ENCODE results near the gene BBX. TPM values are rescaled to one million over a fixed set of nuclear protein-coding genes. Genes with fewer than 3 reads are reported as not detected.

The BBX gene
- polyA plus RNA-seq, 3 donors: 15.7 to 25.1 (median 16.6) TPM

- no peak overlapping the region for H3K4me3 Mint-ChIP-seq
- Histone ChIP-seq H3K36me3 (replicated peaks in 1 of 2; ENCODE audit: control insufficient read depth in 1 of 2, insufficient read depth in 2 of 2, low read length in 2 of 2) (peaks cover 31 to 73% of the 10 kb centered on the region in 2 donors), H4K20me1 (ENCODE audit: insufficient read depth, low read length) (no peaks in the 10 kb centered on the region), H3K4me1 (ENCODE audit: control insufficient read depth in 1 of 2, insufficient read depth in 2 of 2, low read length in 2 of 2) (no peaks in the 10 kb centered on the region), H2AFZ (ENCODE audit: insufficient read depth, low read depth, low read length, poor library complexity, severe bottlenecking) (no peak overlapping the region), H3K4me2 (replicated peaks; ENCODE audit: extremely low read depth, low read length, poor library complexity, severe bottlenecking) (no peak overlapping the region), H3K9me3 (replicated peaks in 1 of 2; ENCODE audit: control insufficient read depth in 1 of 2, insufficient read depth in 1 of 2, low read length in 2 of 2) (no peaks in the 10 kb centered on the region), H3K4me3 (replicated peaks in 1 of 3; ENCODE audit: low read depth in 2 of 3, low read length in 3 of 3) (no peak overlapping the region), H3K9ac (ENCODE audit: insufficient read depth, low read length, poor library complexity, severe bottlenecking) (no peak overlapping the region), H3K27me3 (ENCODE audit: control insufficient read depth in 2 of 2, insufficient read depth in 2 of 2, low read length in 2 of 2) (no peaks in the 10 kb centered on the region), H3K27ac (ENCODE audit: low read depth in 1 of 2, low read length in 2 of 2) (no peak overlapping the region), H3K79me2 (ENCODE audit: insufficient read depth, low read length) (no peaks in the 10 kb centered on the region)
- H3K27ac Mint-ChIP-seq: no peak overlapping the region
- no peak for DNase-seq
- intact Hi-C loops (cut with micrococcal nuclease): no loop called here
- H3K36me3 Mint-ChIP-seq: peaks cover 56 to 57% of the 10 kb centered on the region in 2 donors
- WGBS (ENCODE audit: insufficient coverage): no CpG with 5 or more reads among the region's 1 CpG
- no peaks in the 10 kb centered on the region for H3K27me3 Mint-ChIP-seq (ENCODE audit: low read depth in 3 of 3)
- H3K9me3 Mint-ChIP-seq: peaks cover 0 to 2% (median 0%) of the 10 kb centered on the region in 7 donors
- H3K4me1 Mint-ChIP-seq: no peaks in the 10 kb centered on the region
- TF ChIP-seq, protein P1, sequence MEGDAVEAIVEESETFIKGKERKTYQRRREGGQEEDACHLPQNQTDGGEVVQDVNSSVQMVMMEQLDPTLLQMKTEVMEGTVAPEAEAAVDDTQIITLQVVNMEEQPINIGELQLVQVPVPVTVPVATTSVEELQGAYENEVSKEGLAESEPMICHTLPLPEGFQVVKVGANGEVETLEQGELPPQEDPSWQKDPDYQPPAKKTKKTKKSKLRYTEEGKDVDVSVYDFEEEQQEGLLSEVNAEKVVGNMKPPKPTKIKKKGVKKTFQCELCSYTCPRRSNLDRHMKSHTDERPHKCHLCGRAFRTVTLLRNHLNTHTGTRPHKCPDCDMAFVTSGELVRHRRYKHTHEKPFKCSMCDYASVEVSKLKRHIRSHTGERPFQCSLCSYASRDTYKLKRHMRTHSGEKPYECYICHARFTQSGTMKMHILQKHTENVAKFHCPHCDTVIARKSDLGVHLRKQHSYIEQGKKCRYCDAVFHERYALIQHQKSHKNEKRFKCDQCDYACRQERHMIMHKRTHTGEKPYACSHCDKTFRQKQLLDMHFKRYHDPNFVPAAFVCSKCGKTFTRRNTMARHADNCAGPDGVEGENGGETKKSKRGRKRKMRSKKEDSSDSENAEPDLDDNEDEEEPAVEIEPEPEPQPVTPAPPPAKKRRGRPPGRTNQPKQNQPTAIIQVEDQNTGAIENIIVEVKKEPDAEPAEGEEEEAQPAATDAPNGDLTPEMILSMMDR (IDR thresholded peaks at IDR 0.05): no peak
Measured at GRCh38 chr3:107781253-107781652, 258.5 kb downstream of the BBX start.

GRCh38 chr3:107782054-107782453, 259.3 kb downstream of the BBX start:
- intact Hi-C loops (cut with micrococcal nuclease): no loop called here
- H3K4me1 Mint-ChIP-seq: no peaks in the 10 kb centered on the region
- no peak overlapping the region for H2AFZ ChIP-seq (ENCODE audit: insufficient read depth, low read depth, low read length, poor library complexity, severe bottlenecking)
- H3K79me2 ChIP-seq (ENCODE audit: insufficient read depth, low read length): no peaks in the 10 kb centered on the region
- H3K27ac ChIP-seq (ENCODE audit: low read depth in 1 of 2, low read length in 2 of 2): no peak overlapping the region
- no peak overlapping the region for H3K4me2 ChIP-seq (replicated peaks; ENCODE audit: extremely low read depth, low read length, poor library complexity, severe bottlenecking)
- TF ChIP-seq, protein P1 (IDR thresholded peaks at IDR 0.05): no peak
- no peaks in the 10 kb centered on the region for H3K4me1 ChIP-seq (ENCODE audit: control insufficient read depth in 1 of 2, insufficient read depth in 2 of 2, low read length in 2 of 2)
- no peak for DNase-seq
- no peak overlapping the region for H3K4me3 Mint-ChIP-seq
- no peak overlapping the region for H3K4me3 ChIP-seq (replicated peaks in 1 of 3; ENCODE audit: low read depth in 2 of 3, low read length in 3 of 3)
- H3K27ac Mint-ChIP-seq: no peak overlapping the region
- no peak overlapping the region for H3K9ac ChIP-seq (ENCODE audit: insufficient read depth, low read length, poor library complexity, severe bottlenecking)
- H3K9me3 ChIP-seq (replicated peaks in 1 of 2; ENCODE audit: control insufficient read depth in 1 of 2, insufficient read depth in 1 of 2, low read length in 2 of 2): no peaks in the 10 kb centered on the region
- H3K36me3 ChIP-seq (replicated peaks in 1 of 2; ENCODE audit: control insufficient read depth in 1 of 2, insufficient read depth in 2 of 2, low read length in 2 of 2): peaks cover 31 to 71% of the 10 kb centered on the region in 2 donors
- 100% methylated on average over 1 of the region's 2 CpGs for WGBS (ENCODE audit: insufficient coverage)
- no peaks in the 10 kb centered on the region for H3K27me3 ChIP-seq (ENCODE audit: control insufficient read depth in 2 of 2, insufficient read depth in 2 of 2, low read length in 2 of 2)
- no peaks in the 10 kb centered on the region for H4K20me1 ChIP-seq (ENCODE audit: insufficient read depth, low read length)
- H3K36me3 Mint-ChIP-seq: peaks cover 53 to 57% of the 10 kb centered on the region in 2 donors
- H3K27me3 Mint-ChIP-seq (ENCODE audit: low read depth in 3 of 3): no peaks in the 10 kb centered on the region
- peaks cover 0 to 2% (median 0%) of the 10 kb centered on the region in 7 donors for H3K9me3 Mint-ChIP-seq

Data from CD14-positive monocyte (primary cell).